Right lobe of liver (tissue), 4 donors: ENCODE results near the gene PIP5K1B.

ENCODE experiments used
- POLR2A ChIP-seq: fragments of 450-650 bp; IDR thresholded peaks from one replicate; pipeline ENCODE4 v1.6.1; 2017; ENCODE audit warnings: antibody characterized with exemption, mild to moderate bottlenecking
- TF ChIP-seq, protein P1 (sequence below), 4 donors: fragments of 200-600 bp in 3 of 4; fragments of 450-650 bp in 1 of 4; IDR thresholded peaks; one replicate each; pipeline versions ENCODE4 v1.5.1 to v1.8.0; 2016 to 2022; ENCODE audit warnings: antibody characterized with exemption in 4 of 4, mild to moderate bottlenecking in 2 of 4
- donor health status: DM: no; HTN: no; CAD: no.
- donor health status: DM: no; HTN: no; CAD: no.
- donor health status: DM: no; HTN: yes; CAD: no.

DNA sequence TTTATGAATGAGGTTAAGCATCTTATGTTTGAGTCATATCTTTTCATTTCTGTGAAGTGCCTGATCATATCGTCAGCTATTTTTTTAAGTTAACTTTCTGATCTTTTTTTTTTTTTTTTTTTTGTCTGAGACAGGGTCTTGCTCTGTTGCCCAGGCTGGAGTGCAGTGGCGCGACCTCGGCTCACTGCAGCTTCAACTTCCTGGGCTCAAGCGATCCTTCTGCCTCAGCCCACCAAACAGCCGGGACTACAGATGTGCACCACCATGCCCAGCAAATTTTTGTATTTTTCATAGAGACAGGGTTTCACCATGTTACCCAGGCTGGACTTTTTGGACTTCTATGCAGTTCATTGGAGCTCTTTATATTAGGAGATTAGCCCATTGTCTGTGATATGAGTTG, 168.1 kb downstream of the PIP5K1B start:
- TF ChIP-seq, protein P1, sequence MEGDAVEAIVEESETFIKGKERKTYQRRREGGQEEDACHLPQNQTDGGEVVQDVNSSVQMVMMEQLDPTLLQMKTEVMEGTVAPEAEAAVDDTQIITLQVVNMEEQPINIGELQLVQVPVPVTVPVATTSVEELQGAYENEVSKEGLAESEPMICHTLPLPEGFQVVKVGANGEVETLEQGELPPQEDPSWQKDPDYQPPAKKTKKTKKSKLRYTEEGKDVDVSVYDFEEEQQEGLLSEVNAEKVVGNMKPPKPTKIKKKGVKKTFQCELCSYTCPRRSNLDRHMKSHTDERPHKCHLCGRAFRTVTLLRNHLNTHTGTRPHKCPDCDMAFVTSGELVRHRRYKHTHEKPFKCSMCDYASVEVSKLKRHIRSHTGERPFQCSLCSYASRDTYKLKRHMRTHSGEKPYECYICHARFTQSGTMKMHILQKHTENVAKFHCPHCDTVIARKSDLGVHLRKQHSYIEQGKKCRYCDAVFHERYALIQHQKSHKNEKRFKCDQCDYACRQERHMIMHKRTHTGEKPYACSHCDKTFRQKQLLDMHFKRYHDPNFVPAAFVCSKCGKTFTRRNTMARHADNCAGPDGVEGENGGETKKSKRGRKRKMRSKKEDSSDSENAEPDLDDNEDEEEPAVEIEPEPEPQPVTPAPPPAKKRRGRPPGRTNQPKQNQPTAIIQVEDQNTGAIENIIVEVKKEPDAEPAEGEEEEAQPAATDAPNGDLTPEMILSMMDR (IDR thresholded peaks at IDR 0.05): no peak
- no peak for TF ChIP-seq POLR2A
